ENCODE measurements around the gene GCAT. TPM values are rescaled to one million over a fixed set of nuclear protein-coding genes. Genes with fewer than 3 reads are reported as not detected.

The GCAT gene
- total RNA-seq (2022; extraction: Qiagen RNA extraction; ENCODE audit: low read depth), result 2.4 to 4.0 TPM (median 3.0 TPM) in 5 replicates

DNA sequence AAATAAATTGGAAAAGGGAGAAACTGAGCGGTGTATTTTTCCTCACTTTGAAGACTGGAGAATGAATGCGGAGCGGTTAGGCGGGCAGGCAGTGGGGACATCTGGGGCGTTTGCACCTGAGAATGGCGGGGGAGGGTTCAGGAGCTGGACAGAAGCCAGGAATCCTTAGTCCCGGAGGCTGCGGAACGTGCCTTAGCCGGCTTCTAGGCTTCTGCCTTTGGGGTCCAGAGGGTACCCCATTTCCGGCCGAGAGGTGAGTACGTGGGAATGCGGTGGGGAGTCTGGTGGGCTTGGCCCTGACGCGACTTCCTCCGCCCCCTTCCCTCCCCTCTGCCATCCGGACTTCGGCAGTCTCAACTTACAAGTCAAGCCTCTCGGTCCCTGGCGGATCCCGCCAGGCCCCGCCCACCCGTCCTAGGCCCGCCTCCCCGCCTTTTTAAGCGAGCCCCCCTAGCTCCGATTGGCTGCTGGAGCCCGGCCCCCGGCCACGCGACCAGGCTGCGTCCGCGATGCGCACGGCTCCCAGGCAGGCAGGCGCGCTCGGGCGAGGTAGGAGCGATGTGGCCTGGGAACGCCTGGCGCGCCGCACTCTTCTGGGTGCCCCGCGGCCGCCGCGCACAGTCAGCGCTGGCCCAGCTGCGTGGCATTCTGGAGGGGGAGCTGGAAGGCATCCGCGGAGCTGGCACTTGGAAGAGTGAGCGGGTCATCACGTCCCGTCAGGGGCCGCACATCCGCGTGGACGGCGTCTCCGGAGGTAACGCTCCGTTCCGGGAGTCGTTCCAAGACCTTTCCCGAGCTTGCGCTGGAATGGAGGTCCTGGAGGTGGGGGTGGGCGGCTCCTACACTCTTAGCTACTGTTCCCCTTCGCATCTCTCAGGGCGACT is at the start of gene GCAT:
GCAT (plus strand) TSS at position 525 of the 884 bp plus-strand sequence; CDS start at position 559, 34 bp downstream.

DNA sequence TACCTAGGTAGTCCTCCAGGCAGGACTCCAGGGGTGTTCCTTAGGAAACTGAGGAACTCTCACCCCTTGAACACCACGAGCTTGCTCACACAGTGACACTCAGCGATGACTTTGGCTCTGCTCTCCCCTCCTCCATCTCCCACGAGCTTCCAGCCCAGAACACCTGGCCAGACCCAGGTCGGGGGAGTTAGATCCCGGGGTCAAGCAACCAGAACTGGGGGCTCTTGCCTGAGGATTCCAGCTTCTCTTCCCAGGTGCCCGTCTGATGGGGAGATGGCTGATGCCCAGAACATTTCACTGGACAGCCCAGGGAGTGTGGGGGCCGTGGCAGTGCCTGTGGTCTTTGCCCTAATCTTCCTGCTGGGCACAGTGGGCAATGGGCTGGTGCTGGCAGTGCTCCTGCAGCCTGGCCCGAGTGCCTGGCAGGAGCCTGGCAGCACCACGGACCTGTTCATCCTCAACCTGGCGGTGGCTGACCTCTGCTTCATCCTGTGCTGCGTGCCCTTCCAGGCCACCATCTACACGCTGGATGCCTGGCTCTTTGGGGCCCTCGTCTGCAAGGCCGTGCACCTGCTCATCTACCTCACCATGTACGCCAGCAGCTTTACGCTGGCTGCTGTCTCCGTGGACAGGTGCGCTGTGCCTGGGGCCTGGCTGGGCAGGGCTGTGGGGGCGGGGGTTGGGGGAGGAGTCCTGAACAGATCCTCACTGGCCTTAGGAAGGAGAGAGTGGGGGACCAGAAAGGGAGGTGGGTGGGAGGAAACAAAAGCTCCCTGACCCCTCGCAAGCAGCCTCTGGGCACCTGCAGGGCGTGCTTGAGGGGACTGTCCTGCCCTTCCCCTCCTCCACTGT is 15.6 kb downstream of the GCAT start, which contains the start of gene GALR3:
GALR3 (plus strand) TSS at position 249 of the 852 bp plus-strand sequence; CDS start at position 274, 25 bp downstream.

GRCh38 chr22:37849089-37849751 is 41.5 kb downstream of the GCAT start, which contains the start of gene EIF3L:
Gene EIF3L (plus strand): TSS chr22:37849419. CDS start chr22:37849450, 31 bp downstream.

Other genes with a start within 250 kb of the GCAT start
- 27.2 to 39.2 TPM (median 36.6 TPM) in 5 replicates for gene CDC42EP1, start 247.5 kb upstream of the GCAT start, total RNA-seq (2022; extraction: Qiagen RNA extraction; ENCODE audit: low read depth)
- 0.27 to 0.45 TPM (median 0.34 TPM) in 4 of 5 replicates, not detected in the other for gene LGALS2, start 227.8 kb upstream of the GCAT start, total RNA-seq (2022; extraction: Qiagen RNA extraction; ENCODE audit: low read depth)
- 18.9 to 25.2 TPM (median 22.3 TPM) in 5 replicates for gene GGA1, start 199.1 kb upstream of the GCAT start, total RNA-seq (2022; extraction: Qiagen RNA extraction; ENCODE audit: low read depth)
- gene SH3BP1, start 168.3 kb upstream of the GCAT start, total RNA-seq (2022; extraction: Qiagen RNA extraction; ENCODE audit: low read depth), result 1.2 to 2.8 TPM (median 2.0 TPM) in 5 replicates
- gene PDXP, start 149.2 kb upstream of the GCAT start, total RNA-seq (2022; extraction: Qiagen RNA extraction; ENCODE audit: low read depth), result 16.3 to 21.8 TPM (median 21.4 TPM) in 5 replicates
- 1,299 to 1,423 TPM (median 1,303 TPM) in 5 replicates for gene LGALS1, start 132.3 kb upstream of the GCAT start, total RNA-seq (2022; extraction: Qiagen RNA extraction; ENCODE audit: low read depth)
- 26.8 to 30.7 TPM (median 28.4 TPM) in 5 replicates for gene NOL12, start 121.6 kb upstream of the GCAT start, total RNA-seq (2022; extraction: Qiagen RNA extraction; ENCODE audit: low read depth)
- 21.4 to 33.2 TPM (median 28.4 TPM) in 5 replicates for gene TRIOBP, start 110.9 kb upstream of the GCAT start, total RNA-seq (2022; extraction: Qiagen RNA extraction; ENCODE audit: low read depth)
- not detected in 5 replicates for gene GALR3, start 15.4 kb downstream of the GCAT start, total RNA-seq (2022; extraction: Qiagen RNA extraction; ENCODE audit: low read depth)
- 16.9 to 26.6 TPM (median 24.2 TPM) in 5 replicates for gene ANKRD54, start 36.4 kb downstream of the GCAT start, total RNA-seq (2022; extraction: Qiagen RNA extraction; ENCODE audit: low read depth)
- gene EIF3L, start 41.5 kb downstream of the GCAT start, total RNA-seq (2022; extraction: Qiagen RNA extraction; ENCODE audit: low read depth), result 250 to 297 TPM (median 288 TPM) in 5 replicates
- gene MICALL1, start 98.4 kb downstream of the GCAT start, total RNA-seq (2022; extraction: Qiagen RNA extraction; ENCODE audit: low read depth), result 16.2 to 21.3 TPM (median 16.8 TPM) in 5 replicates
- gene C22orf23, start 145.7 kb downstream of the GCAT start, total RNA-seq (2022; extraction: Qiagen RNA extraction; ENCODE audit: low read depth), result 0.14 to 0.36 TPM (median 0.28 TPM) in 5 replicates
- 117 to 144 TPM (median 140 TPM) in 5 replicates for gene POLR2F, start 145.8 kb downstream of the GCAT start, total RNA-seq (2022; extraction: Qiagen RNA extraction; ENCODE audit: low read depth)
- gene SOX10, start 176.6 kb downstream of the GCAT start, total RNA-seq (2022; extraction: Qiagen RNA extraction; ENCODE audit: low read depth), result not detected in 5 replicates
- 9.0 to 13.8 TPM (median 10.5 TPM) in 5 replicates for gene PICK1, start 249.5 kb downstream of the GCAT start, total RNA-seq (2022; extraction: Qiagen RNA extraction; ENCODE audit: low read depth)